ENCODE measurements around the gene TBXA2R. TPM values are rescaled to one million over a fixed set of nuclear protein-coding genes. Genes with fewer than 3 reads are reported as not detected.
"Not testable (repeated sequence)": the region's sequence is repeated elsewhere in the genome, so short reads cannot be mapped to it uniquely, and the experiment has no call there.

Gene TBXA2R
- total and polyA plus RNA-seq, 3 experiments from 2014 or later: 1.5 to 7.6 (median 2.4) TPM

DNA sequence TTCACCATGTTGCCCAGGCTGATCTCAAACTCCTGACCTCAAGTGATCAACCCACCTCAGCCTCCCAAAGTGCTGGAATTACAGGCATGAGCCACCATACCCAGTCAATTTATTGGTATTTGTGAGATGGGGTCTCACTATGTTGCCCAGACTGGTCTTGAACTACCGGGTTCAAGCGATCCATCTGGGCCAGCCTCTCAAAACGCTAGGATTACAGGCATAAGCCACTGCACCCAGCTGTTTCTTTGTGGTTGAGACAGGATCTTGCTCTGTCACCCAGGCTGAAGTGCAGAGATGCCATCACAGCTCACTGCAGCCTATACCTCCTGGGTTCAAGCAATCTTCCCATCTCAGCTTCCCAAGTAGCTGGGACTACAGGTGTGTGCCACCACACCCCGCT is 24.9 kb downstream of the TBXA2R start:
- H3K27me3 ChIP-seq (ENCODE audit: insufficient read depth, low read length, poor library complexity, severe bottlenecking); H3K4me1 Mint-ChIP-seq; H3K36me3 Mint-ChIP-seq; H3K9me3 Mint-ChIP-seq; H3K4me3 Mint-ChIP-seq; POLR2A ChIA-PET; H3K36me3 ChIP-seq (ENCODE audit: insufficient read depth, low read length); H3K4me1 ChIP-seq (ENCODE audit: insufficient read depth, low read length); H3K9me3 ChIP-seq (ENCODE audit: low read length); H3K27ac Mint-ChIP-seq; H3K27ac ChIP-seq (ENCODE audit: low read depth, low read length); H3K27me3 Mint-ChIP-seq; H3K4me3 ChIP-seq (ENCODE audit: low read length); DNase-seq: not testable (repeated sequence)
- CTCF ChIA-PET: interaction anchor here (0.8 kb wide), 1 partner anchor 42 kb away, joined by 4 read pairs; no protein-coding TSS in a partner anchor

DNA sequence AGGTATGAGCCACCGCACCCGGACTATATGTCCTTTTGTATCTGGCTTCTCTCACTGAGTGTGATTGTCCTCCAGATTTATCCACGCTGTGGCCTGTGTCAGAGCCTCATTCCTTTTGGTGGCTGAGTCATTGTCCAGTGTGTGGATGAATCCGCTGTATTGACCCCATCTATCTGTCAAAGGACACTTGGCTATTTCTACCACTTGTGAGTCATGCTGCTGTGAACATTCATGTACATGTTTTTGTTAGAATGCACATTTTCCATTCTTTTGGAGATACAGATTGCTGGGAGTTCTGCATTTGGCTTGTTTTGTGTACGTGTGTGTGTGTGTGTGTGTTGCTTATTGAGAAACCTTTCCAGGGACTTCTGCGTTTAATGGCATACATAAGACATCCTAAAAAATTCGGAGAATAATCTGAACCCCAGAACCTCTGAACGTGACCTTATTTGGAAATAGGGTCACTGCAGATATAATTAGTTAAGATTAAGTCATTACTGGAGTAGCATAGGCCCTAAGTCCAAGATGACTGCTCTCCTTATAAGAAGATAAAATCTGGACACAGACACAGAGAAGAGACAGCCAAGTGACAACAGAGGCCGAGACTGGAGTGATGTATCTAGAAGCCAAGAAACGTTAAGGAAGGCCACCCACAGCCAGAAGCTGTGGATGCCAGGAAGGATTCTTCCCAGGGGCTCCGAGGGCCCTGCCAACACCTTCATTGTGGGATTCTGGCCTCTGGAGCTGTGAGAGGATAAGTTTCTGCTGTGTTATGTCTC is 26.3 kb downstream of the TBXA2R start:
- Histone ChIP-seq H3K36me3 (ENCODE audit: insufficient read depth, low read length) (no peaks in the 10 kb centered on the region), H3K27me3 (ENCODE audit: insufficient read depth, low read length, poor library complexity, severe bottlenecking) (no peaks in the 10 kb centered on the region), H3K4me3 (ENCODE audit: low read length) (no peak overlapping the region), H3K9me3 (ENCODE audit: low read length) (no peaks in the 10 kb centered on the region), H3K27ac (ENCODE audit: low read depth, low read length) (no peak overlapping the region), H3K4me1 (ENCODE audit: insufficient read depth, low read length) (no peaks in the 10 kb centered on the region)
- no peak for DNase-seq
- Mint-ChIP-seq H3K9me3 (peaks cover 0 to 2% (median 0%) of the 10 kb centered on the region in 5 donors), H3K4me1 (peaks cover under 1% of the 10 kb centered on the region in 3 donors), H3K27me3 (no peaks in the 10 kb centered on the region), H3K36me3 (peaks cover 0 to 8% (median 1%) of the 10 kb centered on the region in 3 donors), H3K27ac (peak overlapping the region in 2 of 8 donors; percentile 17 to 26), H3K4me3 (peak overlapping the region in 1 of 7 donors; percentile 45)
- CTCF ChIA-PET: interaction anchor here (0.6 kb wide), 1 partner anchor 818 kb away, joined by 3 read pairs; no protein-coding TSS in a partner anchor
- POLR2A ChIA-PET: no interaction called here

DNA sequence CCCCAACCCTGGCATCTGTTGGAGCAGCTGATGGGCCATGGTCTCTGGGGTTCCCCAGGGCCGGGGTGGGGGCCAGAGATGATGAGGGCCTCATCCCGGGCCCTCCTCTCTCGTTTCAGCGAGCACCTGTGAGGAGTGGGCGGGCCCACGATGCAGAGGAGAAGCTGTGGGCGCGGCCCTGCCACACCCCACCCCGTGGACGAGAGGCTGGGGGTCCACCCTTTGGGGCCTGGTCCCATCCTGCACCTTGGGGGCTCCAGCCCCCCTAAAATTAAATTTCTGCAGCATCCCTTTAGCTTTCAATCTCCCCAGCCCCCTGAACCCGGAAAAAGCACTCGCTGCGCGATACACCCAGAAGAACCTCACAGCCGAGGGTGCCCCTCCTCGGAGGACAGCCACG is 28.3 kb downstream of the TBXA2R start:
- peaks cover 6 to 11% (median 8%) of the 10 kb centered on the region in 3 donors for H3K4me1 Mint-ChIP-seq
- H3K4me3 Mint-ChIP-seq: no peak overlapping the region
- CTCF ChIA-PET: interaction anchor here (0.8 to 1.5 kb wide), 4 partner anchors 22 to 33 kb away, joined by 3 read pairs; no protein-coding TSS in a partner anchor
- no peaks in the 10 kb centered on the region for H3K27me3 Mint-ChIP-seq
- POLR2A ChIA-PET: interaction anchor here (0.6 kb wide), 2 partner anchors 534 to 1637 kb away, joined by 3 to 5 read pairs; no protein-coding TSS in a partner anchor
- peaks cover 0 to 2% (median 0%) of the 10 kb centered on the region in 5 donors for H3K9me3 Mint-ChIP-seq
- H3K27ac ChIP-seq (ENCODE audit: low read depth, low read length): no peak overlapping the region
- H3K4me3 ChIP-seq (ENCODE audit: low read length): no peak overlapping the region
- H3K36me3 Mint-ChIP-seq: peaks cover 0 to 14% (median 2%) of the 10 kb centered on the region in 3 donors
- DNase-seq: no peak
- H3K9me3 ChIP-seq (ENCODE audit: low read length): no peaks in the 10 kb centered on the region
- peaks cover 6% of the 10 kb centered on the region for H3K4me1 ChIP-seq (ENCODE audit: insufficient read depth, low read length)
- H3K27ac Mint-ChIP-seq: no peak overlapping the region
- H3K36me3 ChIP-seq (ENCODE audit: insufficient read depth, low read length): no peaks in the 10 kb centered on the region
- no peaks in the 10 kb centered on the region for H3K27me3 ChIP-seq (ENCODE audit: insufficient read depth, low read length, poor library complexity, severe bottlenecking)

DNA sequence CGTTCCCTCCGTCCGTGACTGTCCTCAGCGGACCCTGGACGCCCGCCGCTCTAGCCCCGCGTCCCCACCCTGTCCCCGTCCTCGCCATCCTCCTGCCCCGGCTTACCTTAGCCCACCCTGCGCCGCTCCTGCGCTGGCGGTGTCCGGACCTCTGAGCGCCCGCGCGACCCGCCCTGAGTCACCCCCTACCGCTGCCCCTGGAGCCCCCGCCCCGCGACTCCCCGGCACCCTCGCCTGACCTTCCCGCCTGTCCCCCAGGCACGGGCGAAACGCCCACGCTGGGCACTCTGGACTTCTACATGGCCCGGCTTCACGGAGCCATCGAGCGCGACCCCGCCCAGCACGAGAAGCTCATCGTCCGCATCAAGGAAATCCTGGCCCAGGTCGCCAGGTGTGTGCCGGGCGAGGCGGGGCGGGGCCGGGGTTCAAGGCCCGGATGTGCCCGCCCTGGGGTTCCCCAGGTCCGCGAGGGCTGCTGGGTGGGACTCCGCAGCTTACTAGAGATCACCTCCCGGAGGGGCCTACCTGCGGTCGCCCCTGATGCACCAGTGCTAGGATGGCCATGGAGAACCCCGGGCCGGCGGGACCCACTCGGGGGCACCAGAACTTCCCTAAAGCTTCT is 28.8 kb downstream of the TBXA2R start:
- Mint-ChIP-seq H3K27me3 (no peaks in the 10 kb centered on the region), H3K36me3 (peaks cover 0 to 14% (median 2%) of the 10 kb centered on the region in 3 donors), H3K9me3 (peaks cover 0 to 2% (median 0%) of the 10 kb centered on the region in 5 donors), H3K4me1 (peaks cover 6 to 11% (median 8%) of the 10 kb centered on the region in 3 donors), H3K4me3 (peak overlapping the region in 1 of 7 donors; percentile 48), H3K27ac (no peak overlapping the region)
- no peak for DNase-seq
- Histone ChIP-seq H3K27ac (ENCODE audit: low read depth, low read length) (no peak overlapping the region), H3K36me3 (ENCODE audit: insufficient read depth, low read length) (no peaks in the 10 kb centered on the region), H3K27me3 (ENCODE audit: insufficient read depth, low read length, poor library complexity, severe bottlenecking) (no peaks in the 10 kb centered on the region), H3K9me3 (ENCODE audit: low read length) (no peaks in the 10 kb centered on the region), H3K4me1 (ENCODE audit: insufficient read depth, low read length) (peaks cover 8% of the 10 kb centered on the region), H3K4me3 (ENCODE audit: low read length) (no peak overlapping the region)
- POLR2A ChIA-PET: interaction anchor here (0.6 kb wide), 2 partner anchors 534 to 1636 kb away, joined by 3 to 5 read pairs; no protein-coding TSS in a partner anchor
- CTCF ChIA-PET: interaction anchor here (0.8 to 1.5 kb wide), 4 partner anchors 22 to 33 kb away, joined by 3 read pairs; no protein-coding TSS in a partner anchor

DNA sequence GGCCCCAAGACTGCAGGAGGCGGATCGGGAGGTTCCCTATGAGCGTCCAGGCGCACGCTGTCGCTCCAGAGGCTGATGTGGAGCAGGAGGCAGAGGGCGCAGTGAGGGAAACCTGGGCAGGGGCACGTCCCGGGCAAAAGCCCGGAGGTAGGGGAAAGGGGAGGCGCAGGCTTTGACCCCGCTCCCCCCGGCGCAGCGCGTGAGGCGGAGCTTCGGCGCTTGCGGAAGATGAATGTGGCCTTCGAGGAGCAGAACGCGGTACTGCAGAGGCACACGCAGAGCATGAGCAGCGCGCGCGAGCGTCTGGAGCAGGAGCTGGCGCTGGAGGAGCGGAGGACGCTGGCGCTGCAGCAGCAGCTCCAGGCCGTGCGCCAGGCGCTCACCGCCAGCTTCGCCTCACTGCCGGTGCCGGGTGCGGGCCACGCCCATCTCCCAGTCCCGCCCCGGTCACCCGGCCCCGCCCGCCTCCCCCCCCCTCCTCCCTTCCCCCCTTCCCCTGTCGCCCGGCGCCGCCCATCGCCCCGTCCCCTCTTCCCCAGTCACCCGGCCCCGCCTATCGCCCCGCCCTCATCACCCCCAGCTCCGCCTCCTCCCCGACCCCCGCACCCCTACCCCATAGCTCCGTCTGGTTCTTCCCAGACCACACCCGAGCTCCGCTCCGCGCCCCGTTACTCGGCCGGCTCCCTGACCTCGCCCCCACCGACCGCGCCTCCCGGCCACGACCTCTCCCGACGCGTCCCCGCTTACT is 29.8 kb downstream of the TBXA2R start:
- Mint-ChIP-seq H3K36me3 (peaks cover 0 to 14% (median 2%) of the 10 kb centered on the region in 3 donors), H3K4me3 (no peak overlapping the region), H3K9me3 (peaks cover 0 to 2% (median 0%) of the 10 kb centered on the region in 5 donors), H3K4me1 (peaks cover 11 to 17% (median 16%) of the 10 kb centered on the region in 3 donors), H3K27me3 (no peaks in the 10 kb centered on the region), H3K27ac (no peak overlapping the region)
- Histone ChIP-seq H3K9me3 (ENCODE audit: low read length) (no peaks in the 10 kb centered on the region), H3K27ac (ENCODE audit: low read depth, low read length) (no peak overlapping the region), H3K4me3 (ENCODE audit: low read length) (no peak overlapping the region), H3K4me1 (ENCODE audit: insufficient read depth, low read length) (peaks cover 14% of the 10 kb centered on the region), H3K27me3 (ENCODE audit: insufficient read depth, low read length, poor library complexity, severe bottlenecking) (no peaks in the 10 kb centered on the region), H3K36me3 (ENCODE audit: insufficient read depth, low read length) (no peaks in the 10 kb centered on the region)
- DNase-seq: no peak
- POLR2A ChIA-PET: no interaction called here
- CTCF ChIA-PET: no interaction called here

DNA sequence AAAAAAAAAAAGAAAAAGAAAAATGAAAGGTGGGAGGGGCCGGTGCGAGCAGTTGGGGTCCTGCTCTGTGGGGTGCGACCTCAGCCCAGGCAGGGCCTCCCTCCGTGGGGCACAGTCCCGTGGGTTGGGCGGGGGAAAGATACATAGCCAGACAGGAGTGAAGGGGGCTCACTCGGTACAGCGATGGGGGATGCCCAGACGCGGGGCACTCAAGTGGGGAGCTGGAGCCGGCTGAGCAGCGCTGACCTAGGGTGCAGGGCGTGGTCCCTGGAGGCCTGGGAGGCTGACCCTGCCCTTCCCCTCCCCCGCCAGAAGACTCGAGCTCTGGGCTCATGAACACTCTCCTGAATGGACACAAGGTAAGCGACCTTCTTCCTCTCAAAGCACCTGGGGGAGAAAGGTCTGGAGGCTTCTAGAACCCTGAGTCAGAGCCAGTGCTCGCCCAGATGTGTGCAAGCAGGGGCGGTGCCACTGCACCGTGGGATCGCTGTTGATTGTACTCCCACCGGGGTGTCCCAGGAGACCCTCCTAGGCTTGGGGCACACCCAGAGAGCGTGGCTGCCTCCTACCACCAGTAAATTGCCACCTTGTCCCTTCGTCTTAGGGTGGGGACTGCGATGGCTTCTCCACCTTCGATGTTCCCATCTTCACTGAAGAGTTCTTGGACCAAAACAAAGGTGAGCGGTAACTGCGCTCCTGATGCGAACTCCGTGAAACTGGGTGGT is 30.6 kb downstream of the TBXA2R start:
- peaks cover 0 to 2% (median 0%) of the 10 kb centered on the region in 5 donors for H3K9me3 Mint-ChIP-seq
- POLR2A ChIA-PET: no interaction called here
- no peaks in the 10 kb centered on the region for H3K27me3 ChIP-seq (ENCODE audit: insufficient read depth, low read length, poor library complexity, severe bottlenecking)
- no peaks in the 10 kb centered on the region for H3K9me3 ChIP-seq (ENCODE audit: low read length)
- H3K4me1 Mint-ChIP-seq: peaks cover 14 to 22% (median 20%) of the 10 kb centered on the region in 3 donors
- H3K36me3 ChIP-seq (ENCODE audit: insufficient read depth, low read length): no peaks in the 10 kb centered on the region
- H3K27ac ChIP-seq (ENCODE audit: low read depth, low read length): no peak overlapping the region
- H3K4me1 ChIP-seq (ENCODE audit: insufficient read depth, low read length): peaks cover 15% of the 10 kb centered on the region
- H3K27me3 Mint-ChIP-seq: no peaks in the 10 kb centered on the region
- H3K27ac Mint-ChIP-seq: peak overlapping the region in 1 of 8 donors; percentile 38
- H3K36me3 Mint-ChIP-seq: peaks cover 0 to 14% (median 2%) of the 10 kb centered on the region in 3 donors
- CTCF ChIA-PET: interaction anchor here (1.4 to 1.5 kb wide), 2 partner anchors 10 to 31 kb away, joined by 5 to 7 read pairs; partner anchors contain the start of gene GIPC3
- DNase-seq: no peak
- H3K4me3 ChIP-seq (ENCODE audit: low read length): no peak overlapping the region
- H3K4me3 Mint-ChIP-seq: no peak overlapping the region

DNA sequence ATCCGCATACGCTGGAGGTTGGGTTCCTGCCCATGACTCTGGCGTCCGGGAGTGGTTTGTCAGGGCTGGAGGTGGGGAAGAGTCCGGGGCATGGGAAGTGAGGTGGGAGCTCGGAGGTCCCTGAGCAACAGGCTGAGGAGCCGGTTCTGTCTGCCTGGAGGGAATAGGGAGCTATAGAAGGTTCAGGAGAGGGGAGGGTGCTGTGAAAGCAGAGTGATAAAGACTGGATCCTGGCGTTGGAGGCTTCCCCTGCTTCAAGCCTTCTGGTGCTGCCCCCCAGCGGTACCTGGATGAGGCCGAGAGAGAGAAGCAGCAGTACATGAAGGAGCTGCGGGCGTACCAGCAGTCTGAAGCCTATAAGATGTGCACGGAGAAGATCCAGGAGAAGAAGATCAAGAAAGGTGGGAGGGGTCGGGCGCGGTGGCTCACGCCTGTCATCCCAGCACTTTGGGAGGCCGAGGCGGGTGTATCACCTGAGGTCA is 31.4 kb downstream of the TBXA2R start:
- Mint-ChIP-seq H3K4me1 (peaks cover 14 to 22% (median 20%) of the 10 kb centered on the region in 3 donors), H3K27ac (peak overlapping the region in 1 of 8 donors; percentile 64), H3K4me3 (peak overlapping the region in 4 of 7 donors; percentile 33 to 71 (median 56)), H3K36me3 (peaks cover 0 to 14% (median 2%) of the 10 kb centered on the region in 3 donors), H3K9me3 (peaks cover 0 to 2% (median 0%) of the 10 kb centered on the region in 5 donors), H3K27me3 (no peaks in the 10 kb centered on the region)
- ChIA-PET POLR2A (interaction anchor here (0.6 kb wide), 2 partner anchors 21 to 156 kb away, joined by 5 to 8 read pairs; no protein-coding TSS in a partner anchor), CTCF (interaction anchor here (0.6 to 1.5 kb wide), 3 partner anchors 10 to 30 kb away, joined by 3 to 7 read pairs (median 5); partner anchors contain the start of gene GIPC3)
- no peak for DNase-seq
- no peak overlapping the region for H3K27ac ChIP-seq (ENCODE audit: low read depth, low read length)
- H3K4me1 ChIP-seq (ENCODE audit: insufficient read depth, low read length): peaks cover 15% of the 10 kb centered on the region
- no peaks in the 10 kb centered on the region for H3K9me3 ChIP-seq (ENCODE audit: low read length)
- no peak overlapping the region for H3K4me3 ChIP-seq (ENCODE audit: low read length)
- no peaks in the 10 kb centered on the region for H3K27me3 ChIP-seq (ENCODE audit: insufficient read depth, low read length, poor library complexity, severe bottlenecking)
- H3K36me3 ChIP-seq (ENCODE audit: insufficient read depth, low read length): no peaks in the 10 kb centered on the region
